GM12878 (cell line): Measurements from ENCODE around the gene ATP8A1. TPM values are rescaled to one million over a fixed set of nuclear protein-coding genes. Genes with fewer than 3 reads are reported as not detected.

ENCODE experiments used
- BACH1 ChIP-seq: fragments of 450-650 bp; IDR thresholded peaks from 2 replicates; pipeline ENCODE4 v1.6.1; 2017; ENCODE audit warnings: mild to moderate bottlenecking, borderline replicate concordance
- BCL11A ChIP-seq: IDR thresholded peaks from 2 replicates; pipeline ENCODE4 v1.6.1; 2011; ENCODE audit warnings: low read depth, low read length
- CHD4 ChIP-seq: fragments of 200-600 bp; sonication (generic); IDR thresholded peaks from 2 replicates; pipeline ENCODE4 v1.6.1; 2016; ENCODE audit warnings: mild to moderate bottlenecking
- ETV6 ChIP-seq, 2 experiments: fragments of 450-650 bp in 1 of 2; IDR thresholded peaks in 1 of 2; conservative IDR thresholded peaks in 1 of 2; 2 replicates each; pipeline ENCODE4 v1.6.1; 2014; ENCODE audit warnings: antibody characterized with exemption in 1 of 2, borderline replicate concordance in 1 of 2, low read depth in 1 of 2, mild to moderate bottlenecking in 1 of 2, moderate library complexity in 1 of 2
- FOXM1 ChIP-seq: IDR thresholded peaks from 2 replicates; pipeline ENCODE4 v1.6.1; 2012; ENCODE audit warnings: low read depth, mild to moderate bottlenecking, inconsistent platforms, low read length, moderate library complexity
- GATAD2B ChIP-seq: fragments of 450-650 bp; conservative IDR thresholded peaks from 2 replicates; pipeline ENCODE4 v1.6.1; 2017; ENCODE audit warnings: low read depth, mild to moderate bottlenecking, moderate library complexity
- IKZF1 ChIP-seq: fragments of 450-650 bp; conservative IDR thresholded peaks from 2 replicates; pipeline ENCODE4 v1.6.1; 2017; ENCODE audit warnings: antibody characterized with exemption, mild to moderate bottlenecking
- JUNB ChIP-seq: IDR thresholded peaks from 2 replicates; pipeline ENCODE4 v1.6.1; 2016; ENCODE audit warnings: antibody characterized with exemption, mild to moderate bottlenecking
- MXI1 ChIP-seq: fragments of 150-350 bp; IDR thresholded peaks from 2 replicates; pipeline ENCODE4 v1.6.1; 2011; ENCODE audit warnings: low read depth, mild to moderate bottlenecking, inconsistent platforms, low read length, improper control_type of control experiment
- MYB ChIP-seq: fragments of 150-350 bp; IDR thresholded peaks from 2 replicates; pipeline ENCODE4 v1.6.1; 2014; ENCODE audit warnings: mild to moderate bottlenecking, low read depth, low read length, borderline replicate concordance
- NFYB ChIP-seq: IDR thresholded peaks from 2 replicates; pipeline ENCODE4 v1.6.1; 2011; ENCODE audit warnings: low read depth, mild to moderate bottlenecking, low read length, improper control_type of control experiment, moderate library complexity; ENCODE audit not compliant: insufficient read depth
- NR2C2 ChIP-seq: IDR thresholded peaks from 2 replicates; pipeline ENCODE4 v1.6.1; 2011; ENCODE audit warnings: borderline replicate concordance, low read depth; ENCODE audit not compliant: control insufficient read depth, insufficient read length
- PML ChIP-seq: IDR thresholded peaks from 2 replicates; pipeline ENCODE4 v1.6.1; 2012; ENCODE audit warnings: low read length, inconsistent platforms
- POLR2A ChIP-seq: IDR thresholded peaks from 2 replicates; pipeline ENCODE4 v1.6.1; 2011; ENCODE audit warnings: low read depth, mild to moderate bottlenecking, low read length
- RAD21 ChIP-seq: IDR thresholded peaks from 2 replicates; pipeline ENCODE4 v1.6.1; 2011; ENCODE audit warnings: mild to moderate bottlenecking, low read depth, low read length, moderate library complexity; ENCODE audit not compliant: insufficient read depth
- RCOR1 ChIP-seq: conservative IDR thresholded peaks from 2 replicates; pipeline ENCODE4 v1.6.1; 2012; ENCODE audit warnings: low read depth, low read length, improper control_type of control experiment
- RELB ChIP-seq: fragments of 450-650 bp; IDR thresholded peaks from 2 replicates; pipeline ENCODE4 v1.6.1; 2017; ENCODE audit warnings: low read depth, mild to moderate bottlenecking, moderate library complexity
- TAF1 ChIP-seq: IDR thresholded peaks from 2 replicates; pipeline ENCODE4 v1.6.1; 2011; ENCODE audit warnings: mild to moderate bottlenecking, low read depth, low read length, borderline replicate concordance
- YY1 ChIP-seq: IDR thresholded peaks from 2 replicates; pipeline ENCODE4 v1.6.1; 2011; ENCODE audit warnings: low read depth, mild to moderate bottlenecking, low read length
- ZNF274 ChIP-seq: IDR thresholded peaks from one replicate; pipeline ENCODE4 v1.8.0; 2011; ENCODE audit not compliant: insufficient read length, insufficient read depth
- ZNF384 ChIP-seq: IDR thresholded peaks from 2 replicates; pipeline ENCODE4 v1.6.1; 2012; ENCODE audit warnings: low read depth, mild to moderate bottlenecking, low read length, improper control_type of control experiment, borderline replicate concordance
- ZNF687 ChIP-seq: fragments of 450-650 bp; IDR thresholded peaks from 2 replicates; pipeline ENCODE4 v1.6.1; 2017; ENCODE audit warnings: mild to moderate bottlenecking, moderate library complexity
- polyA plus RNA-seq, 11 experiments: library from polyadenylated mRNA; depleted of rRNA in 4 of 11; unstranded in 6 of 11; stranded (reverse) in 5 of 11; fragments of >200 nt; fragmentation: Nextera tagmentation in 4 of 11; fragmentation: Illumina TruSeq in 1 of 11; extraction: Ambion mirVana in 4 of 11; extraction: Trizol in 1 of 11; gene quantifications; 1 replicate in 1 of 11; 2 replicates in 10 of 11; pipeline versions ENCODE4 v1.2.1 to v1.2.3, GENCODE V29; 2011 to 2016; ENCODE audit warnings: inconsistent platforms in 2 of 11, missing spikeins in 2 of 11, low read depth in 1 of 11
- total RNA-seq, 4 experiments: library from RNA; depleted of rRNA in 3 of 4; stranded (reverse); fragments of >200 nt in 3 of 4; fragmentation: Illumina TruSeq in 1 of 4; extraction: Trizol in 1 of 4; gene quantifications; 2 replicates each; pipeline versions ENCODE4 v1.2.1 to v1.2.3, GENCODE V29; 2013 to 2021
- TF ChIP-seq, protein P1 (sequence below): fragments of 450-650 bp; IDR thresholded peaks from 2 replicates; pipeline ENCODE4 v1.6.1; 2017; ENCODE audit warnings: mild to moderate bottlenecking, low read depth, inconsistent platforms; ENCODE audit not compliant: poor library complexity, severe bottlenecking

ATP8A1 gene
- total and polyA plus RNA-seq, 10 of the 15 experiments (the other 5 are each of a cell fraction or from before 2014, with no cell fraction given): 9.0 to 116 (median 37.3) TPM

GRCh38 chr4:42627885-42628646 is 28.8 kb downstream of the ATP8A1 start (continued):
- peak; percentile 93 for TF ChIP-seq RELB
- TF ChIP-seq TAF1: peak; percentile 11; the same call in 1 of the 2 replicates
- peak; percentile 87 for TF ChIP-seq MXI1
- TF ChIP-seq ZNF274: no peak
- TF ChIP-seq POLR2A: peak; percentile 75
- TF ChIP-seq IKZF1: peak; percentile 88
- peak; percentile 98 for TF ChIP-seq GATAD2B
- no peak for TF ChIP-seq ETV6 (conservative IDR thresholded peaks at IDR 0.05 in 1 of 2, IDR thresholded peaks at IDR 0.05 in 1 of 2; ENCODE audit: borderline replicate concordance in 1 of 2, low read depth in 1 of 2)
- peak; percentile 65 for TF ChIP-seq FOXM1
- no peak for TF ChIP-seq JUNB
- 0 out of 2 replicates have a peak, but pooled peaks have one; percentile 18 for TF ChIP-seq MYB
- TF ChIP-seq BACH1: peak; percentile 38; the same call in 1 of the 2 replicates
- TF ChIP-seq RAD21: peak; percentile 32; the same call in 1 of the 2 replicates
- TF ChIP-seq ZNF687: peak; percentile 92
- 0 out of 2 replicates have a peak, but pooled peaks have one; percentile 81 for TF ChIP-seq RCOR1
- TF ChIP-seq BCL11A: peak; percentile 43; the same call in 1 of the 2 replicates
- no peak for TF ChIP-seq NR2C2
- TF ChIP-seq, protein P1, sequence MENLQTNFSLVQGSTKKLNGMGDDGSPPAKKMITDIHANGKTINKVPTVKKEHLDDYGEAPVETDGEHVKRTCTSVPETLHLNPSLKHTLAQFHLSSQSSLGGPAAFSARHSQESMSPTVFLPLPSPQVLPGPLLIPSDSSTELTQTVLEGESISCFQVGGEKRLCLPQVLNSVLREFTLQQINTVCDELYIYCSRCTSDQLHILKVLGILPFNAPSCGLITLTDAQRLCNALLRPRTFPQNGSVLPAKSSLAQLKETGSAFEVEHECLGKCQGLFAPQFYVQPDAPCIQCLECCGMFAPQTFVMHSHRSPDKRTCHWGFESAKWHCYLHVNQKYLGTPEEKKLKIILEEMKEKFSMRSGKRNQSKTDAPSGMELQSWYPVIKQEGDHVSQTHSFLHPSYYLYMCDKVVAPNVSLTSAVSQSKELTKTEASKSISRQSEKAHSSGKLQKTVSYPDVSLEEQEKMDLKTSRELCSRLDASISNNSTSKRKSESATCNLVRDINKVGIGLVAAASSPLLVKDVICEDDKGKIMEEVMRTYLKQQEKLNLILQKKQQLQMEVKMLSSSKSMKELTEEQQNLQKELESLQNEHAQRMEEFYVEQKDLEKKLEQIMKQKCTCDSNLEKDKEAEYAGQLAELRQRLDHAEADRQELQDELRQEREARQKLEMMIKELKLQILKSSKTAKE: no peak
- TF ChIP-seq ZNF384: peak; percentile 48; the same call in 1 of the 2 replicates
- TF ChIP-seq PML: peak; percentile 74
- TF ChIP-seq YY1: no peak
- no peak for TF ChIP-seq CHD4
- peak; percentile 82 for TF ChIP-seq NFYB
